Heart left ventricle (tissue), 16 donors: Measurements from ENCODE around the gene EVC. TPM values are rescaled to one million over a fixed set of nuclear protein-coding genes. Genes with fewer than 3 reads are reported as not detected.
"Not testable (repeated sequence)": the region's sequence is repeated elsewhere in the genome, so short reads cannot be mapped to it uniquely, and the experiment has no call there.

Source experiments
- ATAC-seq, 4 donors: fragments of 200-7000 bp; cut with Tn5 transposase; one replicate each; pipeline ENCODE4 v1.9.1; 2020 to 2022; ENCODE audit warnings: moderate library complexity in 4 of 4, mild to moderate bottlenecking in 3 of 4, moderate number of reproducible peaks in 1 of 4
- DNase-seq, 5 donors: peaks; one replicate each; pipeline ENCODE4 v3.0.0-alpha.2; 2020
- H3K27ac ChIP-seq, 12 donors: fragments of 200-600 bp; sonication (generic) in 4 of 12; one replicate each; pipeline versions ENCODE4 v1.5.0 to v1.8.0; 2016 to 2022; ENCODE audit warnings: mild to moderate bottlenecking in 2 of 12
- H3K27me3 ChIP-seq, 9 donors: fragments of 200-600 bp; sonication (generic) in 2 of 9; one replicate each; pipeline versions ENCODE4 v1.5.1 to v1.8.0; 2016 to 2022; ENCODE audit warnings: mild to moderate bottlenecking in 3 of 9
- H3K36me3 ChIP-seq, 9 donors: fragments of 200-600 bp; sonication (generic) in 2 of 9; one replicate each; pipeline versions ENCODE4 v1.5.0 to v1.8.0; 2018 to 2022; ENCODE audit warnings: mild to moderate bottlenecking in 2 of 9
- H3K4me1 ChIP-seq, 12 donors: fragments of 200-600 bp; sonication (generic) in 4 of 12; one replicate each; pipeline versions ENCODE4 v1.5.0 to v1.8.0; 2016 to 2022; ENCODE audit warnings: mild to moderate bottlenecking in 3 of 12
- H3K4me3 ChIP-seq, 12 donors: fragments of 200-600 bp; sonication (generic) in 4 of 12; one replicate each; pipeline versions ENCODE4 v1.5.0 to v1.8.0; 2017 to 2022; ENCODE audit warnings: mild to moderate bottlenecking in 9 of 12, moderate library complexity in 4 of 12
- H3K9me3 ChIP-seq, 12 donors: fragments of 200-600 bp; sonication (generic) in 4 of 12; one replicate each; pipeline versions ENCODE4 v1.5.0 to v1.8.0; 2016 to 2022; ENCODE audit warnings: mild to moderate bottlenecking in 1 of 12
- CTCF ChIP-seq, 12 donors: fragments of 200-600 bp; sonication (generic) in 4 of 12; IDR thresholded peaks; one replicate each; pipeline versions ENCODE4 v1.5.0 to v1.8.0; 2018 to 2022; ENCODE audit warnings: antibody characterized with exemption in 12 of 12, mild to moderate bottlenecking in 5 of 12
- POLR2A ChIP-seq, 2 donors: fragments of 450-650 bp; IDR thresholded peaks; one replicate each; pipeline ENCODE4 v1.6.1; 2017; ENCODE audit warnings: antibody characterized with exemption in 2 of 2, mild to moderate bottlenecking in 2 of 2, moderate library complexity in 2 of 2
- WGBS, 4 donors: extraction: QIAGEN DNeasy Blood & Tissue Kit in 2 of 4; methylation state at CpG; one replicate each; pipeline versions ENCODE4 v1.1.5 to v1.1.7; 2013 to 2018; 5-methylcytosine and 5-hydroxymethylcytosine counted together
- intact Hi-C, 10 donors: fragments of 100-400 bp; cut with DNase I; formaldehyde crosslinking; loops; one replicate each; pipeline versions ENCODE4 v1.11.1 to v1.14.2; 2022
- polyA plus RNA-seq, 2 donors: library from polyadenylated mRNA; stranded (reverse); fragments of 200-250 nt; gene quantifications; one replicate each; pipeline ENCODE4 v1.2.3, GENCODE V29; 2013
- total RNA-seq, 9 donors: library from RNA; depleted of rRNA in 2 of 9; stranded (reverse); fragments of >200 nt in 2 of 9; fragmentation: NEBNext Ultra II Directional in 3 of 9; extraction: Animal tissue kit (Norgen Biotek cat#: 25700) in 3 of 9; gene quantifications; one replicate each; pipeline versions ENCODE4 v1.1.0 to v1.2.4, GENCODE V29; 2016 to 2023
- donor health status: ischemic (EF 13 %, LVEDD 7.1; RV severe dilation, severe dysfunction).
- donor health status: healthy with polysubstance abuse.
- donor health status: DM: no; HTN: yes; CAD: no.
- donor health status: DM: no; HTN: no; CAD: no.
- donor health status: ischemic (EF 25% LVEDD 6.9; RV normal size, moderate dysfunction).
- donor health status: ischemic (EF 25% LVEDD 5.7; RV mildly dilated, moderate dysfunction).
- donor health status: healthy.
- donor health status: DM: yes; HTN: yes; CAD: no.
- donor health status: ischemic (EF 35%, LVEDD 5.7; RV mildly dilated, moderate dysfunction).
- donor health status: nonischemic (EF 11% LVEDD 7.7; RV severe dilation, severe dysfunction).
- donor health status: DM: yes; HTN: yes; CAD: no.
- donor health status: PGD.
- donor health status: ischemic (EF 29% LVEDD 5.4; RV normal size, mild dysfunction).
- donor health status: nonischemic (EF 23%, LVEDD 6.1; RV moderate dilation, normal function).

Gene EVC
- total and polyA plus RNA-seq, 11 donors: 2.4 to 11.3 (median 4.1) TPM

- no peaks in the 10 kb centered on the region for H3K36me3 ChIP-seq
- no peak overlapping the region for H3K27ac ChIP-seq
- WGBS, 4 donors: 37 to 73% (median 55%) methylated on average over 3 of the region's 3 CpGs
- H3K27me3 ChIP-seq: no peaks in the 10 kb centered on the region
- H3K4me1 ChIP-seq: peaks cover 0 to 16% (median 9%) of the 10 kb centered on the region in 12 donors
- intact Hi-C loops: loop anchor here in 1 of 10 donors (10.0 kb wide), 1 partner anchor 138 kb away; no protein-coding TSS in a partner anchor
- H3K4me3 ChIP-seq: no peak overlapping the region
- TF ChIP-seq CTCF (IDR thresholded peaks at IDR 0.05) (no peak), POLR2A (IDR thresholded peaks at IDR 0.05) (no peak)
- ATAC-seq: no peak
- no peaks in the 10 kb centered on the region for H3K9me3 ChIP-seq
- DNase-seq: no peak
Measured at GRCh38 chr4:5836943-5837342, 125.9 kb downstream of the EVC start.

- intact Hi-C loops: loop anchor here in 1 of 10 donors (10.0 kb wide), 1 partner anchor 137 kb away; no protein-coding TSS in a partner anchor
- H3K9me3 ChIP-seq, H3K27ac ChIP-seq, DNase-seq, ATAC-seq, H3K4me3 ChIP-seq, H3K27me3 ChIP-seq, H3K36me3 ChIP-seq: not testable (repeated sequence)
- WGBS, 4 donors: 86 to 96% (median 91%) methylated on average over 6 of the region's 6 CpGs
- peaks cover 0 to 16% (median 9%) of the 10 kb centered on the region in 12 donors for H3K4me1 ChIP-seq
Measured at GRCh38 chr4:5837483-5837882, 126.5 kb downstream of the EVC start.

GRCh38 chr4:5839332-5839731 is 128.3 kb downstream of the EVC start:
- DNase-seq: no peak
- Histone ChIP-seq H3K36me3 (no peaks in the 10 kb centered on the region), H3K27me3 (no peaks in the 10 kb centered on the region), H3K9me3 (no peaks in the 10 kb centered on the region), H3K27ac (peak overlapping the region in 9 of 12 donors; percentile 19 to 70 (median 41)), H3K4me1 (peaks cover 0 to 18% (median 9%) of the 10 kb centered on the region in 12 donors), H3K4me3 (peak overlapping the region in 3 of 12 donors; percentile 0 to 29 (median 25))
- TF ChIP-seq POLR2A (IDR thresholded peaks at IDR 0.05): no peak
- TF ChIP-seq CTCF (IDR thresholded peaks at IDR 0.05): no peak
- ATAC-seq: no peak
- intact Hi-C loops: loop anchor here in 1 of 10 donors (10.0 kb wide), 1 partner anchor 135 kb away; no protein-coding TSS in a partner anchor
- 82 to 90% (median 86%) methylated on average over 11 to 13 of the region's 13 CpGs for WGBS, 4 donors

- intact Hi-C loops: loop anchor here in 1 of 10 donors (10.0 kb wide), 1 partner anchor 135 kb away; no protein-coding TSS in a partner anchor
- DNase-seq (peak; percentile 56 to 86 (median 72)), ATAC-seq (peak; percentile 63 to 89 (median 86))
- H3K4me3 ChIP-seq: peak overlapping the region in 5 of 12 donors; percentile 0 to 39 (median 25)
- peak overlapping the region in 9 of 12 donors; percentile 26 to 70 (median 52) for H3K27ac ChIP-seq
- peaks cover 0 to 23% (median 11%) of the 10 kb centered on the region in 12 donors for H3K4me1 ChIP-seq
- 49 to 59% (median 55%) methylated on average over 30 of the region's 30 CpGs for whole genome bisulfite sequencing, 4 donors
- no peaks in the 10 kb centered on the region for H3K27me3 ChIP-seq
- H3K36me3 ChIP-seq: no peaks in the 10 kb centered on the region
- H3K9me3 ChIP-seq: no peaks in the 10 kb centered on the region
- TF ChIP-seq CTCF (IDR thresholded peaks at IDR 0.05) (no peak), POLR2A (IDR thresholded peaks at IDR 0.05) (no peak)
Measured at GRCh38 chr4:5839751-5840674, 129.0 kb downstream of the EVC start.
